Measurements from ENCODE around the gene ACTA1.

- TF ChIP-seq POLR2A (IDR thresholded peaks at IDR 0.05; ENCODE audit: low read length) (no peak), GATA1 (IDR thresholded peaks at IDR 0.05; ENCODE audit: low read depth, low read length) (no peak)
Measured at GRCh38 chr1:229384822-229385221, 49.1 kb downstream of the ACTA1 start.

Measured in erythroblast (primary cell).